ENCODE measurements around the gene SPESP1.
"Not testable (repeated sequence)": the region's sequence is repeated elsewhere in the genome, so short reads cannot be mapped to it uniquely, and the experiment has no call there.

SPESP1 gene

GRCh38 chr15:68975651-68976160 lies 45.4 kb downstream of the SPESP1 start:
- H2BK15ac ChIP-seq (ENCODE audit: low read depth, poor library complexity, severe bottlenecking); H3K14ac ChIP-seq (ENCODE audit: low read length in 2 of 2); DNase-seq; H3K27ac ChIP-seq (ENCODE audit: low read length, poor library complexity, severe bottlenecking); H3K18ac ChIP-seq (ENCODE audit: low read depth in 1 of 2, low read length in 2 of 2); H2BK5ac ChIP-seq (ENCODE audit: low read depth, low read length, poor library complexity, severe bottlenecking); H3K4me2 ChIP-seq (ENCODE audit: low read length, poor library complexity, severe bottlenecking); H3K9ac ChIP-seq (ENCODE audit: low read length); H2AFZ ChIP-seq (ENCODE audit: low read depth, low read length); H3K79me1 ChIP-seq (replicated peaks; ENCODE audit: low read length, poor library complexity, severe bottlenecking); H2AK5ac ChIP-seq (ENCODE audit: low read length, severe bottlenecking); H3K23ac ChIP-seq (ENCODE audit: low read length in 2 of 2); H4K91ac ChIP-seq (ENCODE audit: low read length); H3K4me1 ChIP-seq (ENCODE audit: control insufficient read depth, insufficient read depth, low read depth, low read length); H3K36me3 ChIP-seq (ENCODE audit: control insufficient read depth in 1 of 2, insufficient read depth in 2 of 2, low read depth in 1 of 2, low read length in 2 of 2); H2BK120ac ChIP-seq (ENCODE audit: low read depth, low read length); H3K4ac ChIP-seq (ENCODE audit: low read depth in 1 of 2, low read length in 2 of 2); H2BK12ac ChIP-seq (ENCODE audit: low read length in 2 of 2); H3K4me3 ChIP-seq (ENCODE audit: insufficient read depth in 1 of 2, low read depth in 1 of 2, low read length in 2 of 2): not testable (repeated sequence)
- peak overlapping the region; percentile 5 for H4K8ac ChIP-seq (ENCODE audit: low read length)
- H3K9me3 ChIP-seq (ENCODE audit: control insufficient read depth, low read length), result peaks cover 16% of the 10 kb centered on the region
- WGBS, result 94% methylated on average over 24 of the region's 26 CpGs
- peaks cover 16 to 18% of the 10 kb centered on the region in 2 experiments for H3K27me3 ChIP-seq (ENCODE audit: control insufficient read depth in 1 of 2, insufficient read depth in 1 of 2, low read length in 2 of 2)

DNA sequence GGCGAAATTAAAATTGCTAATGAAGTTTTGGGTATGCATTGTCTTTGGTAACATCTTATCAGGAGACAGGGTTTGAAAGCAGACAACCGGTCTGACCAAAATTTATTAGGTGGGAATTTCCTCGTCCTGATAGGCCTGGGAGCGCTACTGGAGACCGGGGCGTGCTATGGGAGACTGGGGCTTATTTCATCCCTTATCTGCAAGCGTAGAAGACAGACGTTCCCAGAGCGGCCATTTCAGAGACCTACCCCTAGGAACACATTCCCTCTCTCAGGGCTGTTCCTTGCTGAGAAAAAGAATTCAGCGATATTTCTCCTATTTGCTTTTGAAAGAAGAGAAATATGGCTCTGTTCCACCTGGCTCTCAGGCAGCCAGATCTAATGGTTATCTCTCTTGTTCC lies 47.1 kb downstream of the SPESP1 start:
- Histone ChIP-seq H3K9me3 (ENCODE audit: control insufficient read depth, low read length) (peaks cover 16% of the 10 kb centered on the region), H3K27me3 (ENCODE audit: control insufficient read depth in 1 of 2, insufficient read depth in 1 of 2, low read length in 2 of 2) (peaks cover 14 to 27% of the 10 kb centered on the region in 2 experiments)
- not testable (repeated sequence) for H3K9ac ChIP-seq (ENCODE audit: low read length); H3K4ac ChIP-seq (ENCODE audit: low read depth in 1 of 2, low read length in 2 of 2); H4K8ac ChIP-seq (ENCODE audit: low read length); H3K18ac ChIP-seq (ENCODE audit: low read depth in 1 of 2, low read length in 2 of 2); H2BK12ac ChIP-seq (ENCODE audit: low read length in 2 of 2); H3K23ac ChIP-seq (ENCODE audit: low read length in 2 of 2); H2BK15ac ChIP-seq (ENCODE audit: low read depth, poor library complexity, severe bottlenecking); H3K4me3 ChIP-seq (ENCODE audit: insufficient read depth in 1 of 2, low read depth in 1 of 2, low read length in 2 of 2); H2AK5ac ChIP-seq (ENCODE audit: low read length, severe bottlenecking); H3K79me1 ChIP-seq (replicated peaks; ENCODE audit: low read length, poor library complexity, severe bottlenecking); H4K91ac ChIP-seq (ENCODE audit: low read length); H2BK120ac ChIP-seq (ENCODE audit: low read depth, low read length); H3K4me2 ChIP-seq (ENCODE audit: low read length, poor library complexity, severe bottlenecking); H2AFZ ChIP-seq (ENCODE audit: low read depth, low read length); H2BK5ac ChIP-seq (ENCODE audit: low read depth, low read length, poor library complexity, severe bottlenecking); H3K4me1 ChIP-seq (ENCODE audit: control insufficient read depth, insufficient read depth, low read depth, low read length); H3K27ac ChIP-seq (ENCODE audit: low read length, poor library complexity, severe bottlenecking); H3K14ac ChIP-seq (ENCODE audit: low read length in 2 of 2); H3K36me3 ChIP-seq (ENCODE audit: control insufficient read depth in 1 of 2, insufficient read depth in 2 of 2, low read depth in 1 of 2, low read length in 2 of 2); DNase-seq
- 88% methylated on average over 10 of the region's 10 CpGs for WGBS

- no peak overlapping the region for H3K9ac ChIP-seq (ENCODE audit: low read length)
- H3K4ac ChIP-seq (ENCODE audit: low read depth in 1 of 2, low read length in 2 of 2), result no peak overlapping the region
- DNase-seq, result no peak
- no peak overlapping the region for H2BK12ac ChIP-seq (ENCODE audit: low read length in 2 of 2)
- H3K18ac ChIP-seq (ENCODE audit: low read depth in 1 of 2, low read length in 2 of 2), result no peak overlapping the region
- H2BK15ac ChIP-seq (ENCODE audit: low read depth, poor library complexity, severe bottlenecking), result no peak overlapping the region
- no peak overlapping the region for H3K23ac ChIP-seq (ENCODE audit: low read length in 2 of 2)
- H3K36me3 ChIP-seq (ENCODE audit: control insufficient read depth in 1 of 2, insufficient read depth in 2 of 2, low read depth in 1 of 2, low read length in 2 of 2), result no peaks in the 10 kb centered on the region
- H3K9me3 ChIP-seq (ENCODE audit: control insufficient read depth, low read length), result peaks cover 16% of the 10 kb centered on the region
- no peak overlapping the region for H4K91ac ChIP-seq (ENCODE audit: low read length)
- H2AK5ac ChIP-seq (ENCODE audit: low read length, severe bottlenecking), result no peak overlapping the region
- no peak overlapping the region for H3K4me3 ChIP-seq (ENCODE audit: insufficient read depth in 1 of 2, low read depth in 1 of 2, low read length in 2 of 2)
- 57% methylated on average over 2 of the region's 3 CpGs for WGBS
- no peak overlapping the region for H2AFZ ChIP-seq (ENCODE audit: low read depth, low read length)
- H2BK120ac ChIP-seq (ENCODE audit: low read depth, low read length), result no peak overlapping the region
- H3K14ac ChIP-seq (ENCODE audit: low read length in 2 of 2), result no peak overlapping the region
- no peak overlapping the region for H2BK5ac ChIP-seq (ENCODE audit: low read depth, low read length, poor library complexity, severe bottlenecking)
- no peak overlapping the region for H4K8ac ChIP-seq (ENCODE audit: low read length)
- H3K4me2 ChIP-seq (ENCODE audit: low read length, poor library complexity, severe bottlenecking), result no peak overlapping the region
- H3K27me3 ChIP-seq (ENCODE audit: control insufficient read depth in 1 of 2, insufficient read depth in 1 of 2, low read length in 2 of 2), result peaks cover 12 to 34% of the 10 kb centered on the region in 2 experiments
- H3K4me1 ChIP-seq (ENCODE audit: control insufficient read depth, insufficient read depth, low read depth, low read length), result peaks cover 3% of the 10 kb centered on the region
- no peak overlapping the region for H3K27ac ChIP-seq (ENCODE audit: low read length, poor library complexity, severe bottlenecking)
- H3K79me1 ChIP-seq (replicated peaks; ENCODE audit: low read length, poor library complexity, severe bottlenecking), result no peaks in the 10 kb centered on the region
These were observed 48.7 kb downstream of the SPESP1 start for GRCh38 chr15:68979006-68979405.

DNA sequence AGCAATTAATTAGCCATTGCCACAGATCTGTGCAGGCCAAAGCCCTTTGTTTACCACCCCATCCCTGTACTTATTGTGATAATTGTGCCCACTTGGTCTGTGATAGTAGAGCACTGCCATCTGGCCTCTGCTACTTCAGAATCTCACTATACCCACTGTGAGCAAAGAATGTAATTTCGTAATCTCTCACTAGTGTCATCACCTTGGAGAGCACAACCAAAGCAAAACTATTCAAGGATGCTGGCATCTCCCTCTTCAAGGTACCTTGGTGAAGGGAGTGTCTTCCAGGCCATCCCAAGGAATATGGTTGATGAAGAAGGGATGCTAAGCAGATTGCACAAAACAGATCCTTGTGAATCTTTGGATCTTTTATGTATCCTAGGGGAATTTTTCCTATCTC lies 49.5 kb downstream of the SPESP1 start:
- H3K9ac ChIP-seq (ENCODE audit: low read length), result no peak overlapping the region
- WGBS, result 89% methylated on average over 1 of the region's 1 CpG
- DNase-seq, result no peak
- H3K79me1 ChIP-seq (replicated peaks; ENCODE audit: low read length, poor library complexity, severe bottlenecking), result no peaks in the 10 kb centered on the region
- H3K23ac ChIP-seq (ENCODE audit: low read length in 2 of 2), result no peak overlapping the region
- H2AFZ ChIP-seq (ENCODE audit: low read depth, low read length), result no peak overlapping the region
- no peak overlapping the region for H3K4me3 ChIP-seq (ENCODE audit: insufficient read depth in 1 of 2, low read depth in 1 of 2, low read length in 2 of 2)
- peaks cover 3% of the 10 kb centered on the region for H3K4me1 ChIP-seq (ENCODE audit: control insufficient read depth, insufficient read depth, low read depth, low read length)
- H2BK12ac ChIP-seq (ENCODE audit: low read length in 2 of 2), result no peak overlapping the region
- no peak overlapping the region for H2AK5ac ChIP-seq (ENCODE audit: low read length, severe bottlenecking)
- no peak overlapping the region for H3K14ac ChIP-seq (ENCODE audit: low read length in 2 of 2)
- no peaks in the 10 kb centered on the region for H3K36me3 ChIP-seq (ENCODE audit: control insufficient read depth in 1 of 2, insufficient read depth in 2 of 2, low read depth in 1 of 2, low read length in 2 of 2)
- H3K27ac ChIP-seq (ENCODE audit: low read length, poor library complexity, severe bottlenecking), result no peak overlapping the region
- peaks cover 12 to 35% of the 10 kb centered on the region in 2 experiments for H3K27me3 ChIP-seq (ENCODE audit: control insufficient read depth in 1 of 2, insufficient read depth in 1 of 2, low read length in 2 of 2)
- H3K18ac ChIP-seq (ENCODE audit: low read depth in 1 of 2, low read length in 2 of 2), result no peak overlapping the region
- H2BK120ac ChIP-seq (ENCODE audit: low read depth, low read length), result no peak overlapping the region
- no peak overlapping the region for H3K4ac ChIP-seq (ENCODE audit: low read depth in 1 of 2, low read length in 2 of 2)
- H4K8ac ChIP-seq (ENCODE audit: low read length), result no peak overlapping the region
- peaks cover 10% of the 10 kb centered on the region for H3K9me3 ChIP-seq (ENCODE audit: control insufficient read depth, low read length)
- H3K4me2 ChIP-seq (ENCODE audit: low read length, poor library complexity, severe bottlenecking), result no peak overlapping the region
- no peak overlapping the region for H4K91ac ChIP-seq (ENCODE audit: low read length)
- H2BK15ac ChIP-seq (ENCODE audit: low read depth, poor library complexity, severe bottlenecking), result no peak overlapping the region
- no peak overlapping the region for H2BK5ac ChIP-seq (ENCODE audit: low read depth, low read length, poor library complexity, severe bottlenecking)
